T-cell (primary cell): Measurements from ENCODE around the gene CCDC88C. TPM values are rescaled to one million over a fixed set of nuclear protein-coding genes. Genes with fewer than 3 reads are reported as not detected.
A peak's percentile ranks its signal among the peaks of the same experiment; 100 is the strongest.

ENCODE experiments used
- ATAC-seq, 4 experiments: fragments of 200-7000 bp in 3 of 4; fragments of 150-1000 bp in 1 of 4; cut with Tn5 transposase; replicated peaks in 1 of 4; 1 replicate in 3 of 4; 2 replicates in 1 of 4; pipeline ENCODE4 v1.10.0; 2021; ENCODE audit warnings: moderate library complexity in 3 of 4, mild to moderate bottlenecking in 2 of 4, moderate number of reproducible peaks in 1 of 4
- CTCF ChIA-PET, 2 donors: fragments of 300-600 bp; sonication (Branson Sonifier 250); formaldehyde crosslinking; loops; one replicate each; lab custom pipeline; 2022; ENCODE audit warnings: antibody characterized with exemption in 2 of 2; lab: Charles Lee
- POLR2A ChIA-PET, 2 donors: fragments of 300-600 bp; sonication (Branson Sonifier 250); formaldehyde crosslinking; loops; one replicate each; lab custom pipeline; 2022; ENCODE audit warnings: antibody characterized with exemption in 2 of 2; lab: Charles Lee
- DNase-seq, 35 experiments: peaks; one replicate each; pipeline versions ENCODE4 v3.0.0 to v3.0.0-alpha.2; 2013 to 2023
- H3K27ac ChIP-seq: one replicate; pipeline ENCODE4 v1.5.1; 2013; ENCODE audit warnings: low read length
- H3K27me3 ChIP-seq, 2 experiments: replicated peaks in 1 of 2; 1 replicate in 1 of 2; 2 replicates in 1 of 2; pipeline versions ENCODE4 v1.6.1 to v1.7.0; 2013; ENCODE audit warnings: low read length in 1 of 2, mixed read lengths in 1 of 2; ENCODE audit not compliant: control insufficient read depth in 2 of 2, insufficient read depth in 2 of 2; ENCODE audit errors: extremely low read depth in 1 of 2
- H3K36me3 ChIP-seq, 2 donors: 1 replicate in 1 of 2; 2 replicates in 1 of 2; pipeline versions ENCODE4 v1.6.1 to v1.7.0; 2013; ENCODE audit warnings: low read length in 1 of 2; ENCODE audit not compliant: control insufficient read depth in 2 of 2, insufficient read depth in 1 of 2; ENCODE audit errors: extremely low read depth in 1 of 2
- H3K4me1 ChIP-seq, 2 experiments: 1 replicate in 1 of 2; 2 replicates in 1 of 2; pipeline versions ENCODE4 v1.6.1 to v1.7.0; 2013; ENCODE audit warnings: low read length in 2 of 2, mixed read lengths in 1 of 2; ENCODE audit not compliant: insufficient read depth in 2 of 2, control insufficient read depth in 1 of 2; ENCODE audit errors: extremely low read depth in 1 of 2
- H3K4me3 ChIP-seq, 2 donors: 1 replicate in 1 of 2; 2 replicates in 1 of 2; pipeline versions ENCODE4 v1.5.1 to v1.7.0; 2013; ENCODE audit warnings: mild to moderate bottlenecking in 2 of 2, low read length in 1 of 2, moderate library complexity in 1 of 2; ENCODE audit not compliant: control insufficient read depth in 1 of 2; ENCODE audit errors: extremely low read depth in 1 of 2
- H3K9me3 ChIP-seq: 2 replicates; pipeline ENCODE4 v1.7.0; 2013
- H3K27ac Mint-ChIP-seq, 2 donors: one replicate each; pipeline ENCODE4 v1.8.0; 2020 to 2021; ENCODE audit warnings: mild to moderate bottlenecking in 2 of 2, mixed read lengths in 2 of 2
- H3K27me3 Mint-ChIP-seq, 2 donors: one replicate each; pipeline ENCODE4 v1.8.0; 2021 to 2022; ENCODE audit warnings: mixed read lengths in 2 of 2
- H3K36me3 Mint-ChIP-seq: one replicate; pipeline ENCODE4 v1.8.0; 2021; ENCODE audit warnings: mixed read lengths
- H3K4me1 Mint-ChIP-seq, 3 donors: one replicate each; pipeline ENCODE4 v1.8.0; 2020 to 2022; ENCODE audit warnings: mixed read lengths in 3 of 3, mild to moderate bottlenecking in 1 of 3
- H3K4me3 Mint-ChIP-seq, 3 donors: one replicate each; pipeline ENCODE4 v1.8.0; 2020 to 2022; ENCODE audit warnings: mild to moderate bottlenecking in 3 of 3, mixed read lengths in 3 of 3, moderate library complexity in 3 of 3
- H3K9me3 Mint-ChIP-seq, 3 donors: one replicate each; pipeline ENCODE4 v1.8.0; 2020 to 2022; ENCODE audit warnings: mixed read lengths in 3 of 3
- WGBS: methylation state at CpG from one replicate; pipeline ENCODE4 v1.1.5; 2013; ENCODE audit warnings: missing lambda C conversion rate; ENCODE audit not compliant: insufficient coverage; 5-methylcytosine and 5-hydroxymethylcytosine counted together
- total RNA-seq, 35 experiments: library from RNA in 6 of 35; stranded (reverse) in 6 of 35; fragments of 120-200 nt in 1 of 35; gene quantifications; one replicate each; pipeline versions ENCODE4 v1.2.1 to v1.2.4 and lab custom pipeline; 2013 to 2026

CCDC88C gene
- total RNA-seq, 5 donors from 2014 or later (not counting 1 experiment from before 2014, with no cell fraction given), result 260 to 368 (median 275) TPM

DNA sequence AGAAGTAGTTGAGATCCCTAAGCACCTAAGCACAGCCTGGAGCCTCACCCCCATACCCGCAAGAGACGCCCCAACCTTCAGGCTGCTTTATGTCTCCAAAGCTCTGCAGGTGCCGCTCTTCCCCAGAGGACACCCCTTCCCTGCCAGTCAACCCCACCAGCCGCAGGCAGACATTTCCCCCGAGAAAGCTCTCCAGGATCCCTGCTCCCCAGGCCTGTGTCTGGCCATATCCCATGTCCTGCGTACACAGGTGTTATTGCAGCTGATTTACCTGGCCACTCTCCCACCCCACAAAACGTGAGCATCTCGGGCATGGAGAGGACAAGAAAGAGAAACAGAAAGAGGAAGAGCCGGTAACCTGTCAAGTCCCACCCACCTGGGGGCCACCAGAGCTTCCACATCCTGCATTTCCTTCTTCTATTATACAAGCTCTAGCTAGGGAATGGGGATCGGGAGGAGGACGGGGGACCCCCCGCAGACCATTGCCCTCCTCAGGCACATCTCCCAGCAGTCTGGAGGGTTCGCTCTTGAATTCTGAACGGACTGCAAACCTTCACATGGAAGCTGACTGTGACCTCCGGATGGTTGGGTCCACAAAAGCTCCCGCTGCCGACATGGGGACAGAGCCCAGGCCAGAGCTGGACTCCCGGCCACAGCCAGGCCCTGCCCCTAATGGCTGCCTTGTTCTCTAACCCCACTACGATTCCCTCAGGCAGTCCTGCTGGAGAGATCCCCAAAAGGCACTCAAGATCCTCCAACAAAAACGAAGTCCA, 17.6 kb downstream of the CCDC88C start:
- ChIA-PET CTCF (interaction anchor here (0.7 to 4.4 kb wide), 14 partner anchors 9 to 390 kb away, joined by 3 to 15 read pairs (median 4); partner anchors contain the start of gene CCDC88C (in 1 of the 2)), POLR2A (interaction anchor here (0.5 to 1.5 kb wide), 5 partner anchors 9 to 1433 kb away, joined by 3 to 9 read pairs (median 5); no protein-coding TSS in a partner anchor)
- H3K9me3 Mint-ChIP-seq, result no peaks in the 10 kb centered on the region
- H3K4me3 Mint-ChIP-seq, result peak overlapping the region; percentile 98 to 99 (median 98)
- ATAC-seq (peak; percentile 49 to 61 (median 54)), DNase-seq (peak in 9 of 35 experiments; percentile 25 to 72 (median 35))
- peak overlapping the region; percentile 69 to 77 for H3K4me3 ChIP-seq
- no peaks in the 10 kb centered on the region for H3K27me3 Mint-ChIP-seq
- H3K27ac Mint-ChIP-seq, result peak overlapping the region; percentile 91 to 98
- H3K36me3 Mint-ChIP-seq, result peaks cover 7% of the 10 kb centered on the region
- H3K36me3 ChIP-seq, result peaks cover 0 to 17% of the 10 kb centered on the region in 2 donors
- no peaks in the 10 kb centered on the region for H3K9me3 ChIP-seq
- H3K4me1 Mint-ChIP-seq, result peaks cover 95 to 96% (median 96%) of the 10 kb centered on the region in 3 donors
- 11% methylated on average over 13 of the region's 20 CpGs for WGBS
- no peaks in the 10 kb centered on the region for H3K27me3 ChIP-seq
- peaks cover 80 to 95% of the 10 kb centered on the region in 2 experiments for H3K4me1 ChIP-seq
- peak overlapping the region; percentile 85 for H3K27ac ChIP-seq

DNA sequence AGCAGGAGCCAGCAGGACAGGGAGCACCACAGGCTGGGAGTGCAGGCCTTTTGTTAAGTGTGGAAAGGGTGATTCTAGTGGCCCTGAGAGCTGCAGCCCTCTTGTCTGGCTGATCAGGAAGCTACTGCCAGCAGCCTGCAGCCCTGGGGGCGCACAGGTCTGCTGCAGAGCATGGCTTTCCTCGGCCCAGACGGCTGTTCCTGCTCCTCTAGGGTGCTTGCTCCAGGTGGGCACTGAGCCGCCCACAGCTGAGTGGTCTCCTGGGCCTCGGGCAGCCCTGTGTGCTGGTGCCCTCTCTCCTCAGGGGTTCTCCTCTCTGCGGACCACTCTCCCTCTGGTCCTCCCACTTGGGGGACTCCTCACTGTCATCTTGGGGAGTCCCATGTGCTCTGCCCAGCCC, 18.9 kb downstream of the CCDC88C start:
- DNase-seq (no peak), ATAC-seq (no peak)
- CTCF ChIA-PET, result interaction anchor here in 1 of 2 donors (0.6 to 4.4 kb wide), 12 partner anchors 10 to 221 kb away, joined by 3 to 15 read pairs (median 5); no protein-coding TSS in a partner anchor
- Mint-ChIP-seq H3K36me3 (peaks cover 5% of the 10 kb centered on the region), H3K4me3 (peak overlapping the region; percentile 98 to 99 (median 98)), H3K9me3 (no peaks in the 10 kb centered on the region), H3K27me3 (no peaks in the 10 kb centered on the region), H3K4me1 (peaks cover 95 to 97% (median 96%) of the 10 kb centered on the region in 3 donors), H3K27ac (peak overlapping the region; percentile 91 to 98)
- Histone ChIP-seq H3K27ac (peak overlapping the region; percentile 85), H3K36me3 (peaks cover 0 to 17% of the 10 kb centered on the region in 2 donors), H3K27me3 (no peaks in the 10 kb centered on the region), H3K9me3 (no peaks in the 10 kb centered on the region), H3K4me1 (peaks cover 82 to 95% of the 10 kb centered on the region in 2 experiments), H3K4me3 (peak overlapping the region; percentile 50 to 69)
- WGBS, result 43% methylated on average over 5 of the region's 6 CpGs
- POLR2A ChIA-PET, result interaction anchor here (0.5 to 1.5 kb wide), 5 partner anchors 10 to 575 kb away, joined by 3 to 4 read pairs (median 3); no protein-coding TSS in a partner anchor

DNA sequence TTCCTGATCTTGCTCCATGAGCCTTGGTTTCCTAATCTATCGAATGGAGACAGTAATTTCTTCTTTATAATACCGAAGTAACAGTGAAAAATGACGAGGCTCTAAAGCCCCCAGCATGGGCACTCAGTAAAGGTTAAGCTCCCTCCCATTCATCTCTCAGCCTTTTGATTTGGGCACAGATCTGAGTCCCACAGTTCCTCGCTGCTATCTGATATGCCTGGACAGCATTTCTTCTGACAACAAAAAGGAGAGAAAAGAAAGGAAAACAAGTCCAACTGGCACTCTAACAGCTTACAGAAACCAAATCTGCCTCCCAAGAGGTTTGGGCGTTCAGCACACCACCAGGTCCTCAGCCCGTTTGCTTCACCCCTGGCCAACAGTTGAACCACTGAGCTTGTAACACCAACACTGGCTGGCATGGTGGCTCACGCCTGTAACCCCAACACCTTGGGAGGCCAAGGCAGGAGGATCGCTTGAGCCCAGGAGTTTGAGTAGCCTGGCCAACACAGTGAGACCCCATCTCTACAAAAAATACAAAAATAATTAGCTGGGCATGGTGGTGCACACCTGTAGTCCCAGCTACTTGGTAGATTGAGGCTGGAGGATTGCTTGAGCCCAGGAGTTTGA, 19.5 kb downstream of the CCDC88C start:
- ChIA-PET CTCF (interaction anchor here in 1 of 2 donors (0.7 to 4.4 kb wide), 10 partner anchors 9 to 221 kb away, joined by 3 to 15 read pairs (median 4); no protein-coding TSS in a partner anchor), POLR2A (interaction anchor here (0.5 to 1.5 kb wide), 8 partner anchors 11 to 1442 kb away, joined by 3 to 5 read pairs (median 4); no protein-coding TSS in a partner anchor)
- Histone ChIP-seq H3K27ac (peak overlapping the region; percentile 85), H3K4me3 (peak overlapping the region; percentile 30 to 50), H3K4me1 (peaks cover 80 to 95% of the 10 kb centered on the region in 2 experiments), H3K27me3 (no peaks in the 10 kb centered on the region), H3K36me3 (peaks cover 0 to 17% of the 10 kb centered on the region in 2 donors), H3K9me3 (no peaks in the 10 kb centered on the region)
- Mint-ChIP-seq H3K36me3 (peaks cover 5% of the 10 kb centered on the region), H3K4me1 (peaks cover 96 to 99% (median 96%) of the 10 kb centered on the region in 3 donors), H3K27ac (peak overlapping the region; percentile 91 to 92), H3K9me3 (no peaks in the 10 kb centered on the region), H3K4me3 (peak overlapping the region; percentile 71 to 98 (median 98)), H3K27me3 (no peaks in the 10 kb centered on the region)
- no peak for DNase-seq
- WGBS, result 42% methylated on average over 4 of the region's 8 CpGs
- ATAC-seq, result no peak

DNA sequence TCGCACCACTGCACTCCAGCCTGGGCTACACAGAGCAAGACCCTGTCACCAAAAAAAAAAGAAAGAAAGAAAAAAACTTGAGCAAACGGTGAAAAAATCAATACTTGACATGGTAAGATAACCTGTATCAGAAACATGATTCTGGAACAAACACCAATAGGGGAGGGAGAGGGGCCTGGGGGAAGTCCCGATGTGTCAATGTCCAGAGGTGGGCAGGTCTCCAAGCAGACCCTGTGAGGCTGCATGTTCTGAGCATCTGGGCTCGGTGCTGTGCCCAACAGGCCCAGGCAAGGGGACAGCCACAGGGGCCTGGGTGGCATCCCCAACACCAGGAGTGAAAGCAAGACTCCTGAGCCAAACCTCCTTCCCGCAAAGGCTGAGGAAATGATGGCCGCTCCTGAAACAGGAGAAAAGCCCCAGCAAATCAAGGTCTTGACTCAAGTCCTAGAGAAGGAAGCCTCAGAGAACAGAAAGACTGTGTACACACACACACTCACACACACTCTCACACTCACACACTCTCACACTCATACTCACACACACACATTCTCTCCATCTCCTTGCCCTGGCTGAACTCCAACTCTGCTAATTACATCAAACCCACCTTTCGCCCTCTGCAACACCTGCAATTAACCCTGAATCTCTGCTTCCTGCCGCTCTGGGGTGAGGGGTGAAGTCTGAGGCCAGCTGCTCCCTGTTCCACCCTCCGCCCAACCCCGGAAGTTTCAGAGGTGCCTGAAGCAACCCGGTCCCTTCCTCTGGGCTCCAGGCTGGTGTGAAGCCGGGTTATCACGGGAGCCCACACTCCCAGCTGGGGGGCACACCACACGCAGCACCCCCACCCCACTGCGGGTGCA, 20.4 kb downstream of the CCDC88C start:
- ChIA-PET CTCF (interaction anchor here in 1 of 2 donors (0.7 to 4.4 kb wide), 9 partner anchors 9 to 220 kb away, joined by 3 to 15 read pairs (median 4); no protein-coding TSS in a partner anchor), POLR2A (interaction anchor here (0.5 to 1.5 kb wide), 7 partner anchors 10 to 118 kb away, joined by 3 to 5 read pairs (median 4); no protein-coding TSS in a partner anchor)
- Mint-ChIP-seq H3K27me3 (no peaks in the 10 kb centered on the region), H3K36me3 (peaks cover 5% of the 10 kb centered on the region), H3K4me1 (peaks cover 96 to 99% (median 96%) of the 10 kb centered on the region in 3 donors), H3K27ac (peak overlapping the region; percentile 91 to 92), H3K4me3 (peak overlapping the region; percentile 71 to 98 (median 98)), H3K9me3 (no peaks in the 10 kb centered on the region)
- Histone ChIP-seq H3K36me3 (peaks cover 0 to 17% of the 10 kb centered on the region in 2 donors), H3K4me1 (peaks cover 79 to 95% of the 10 kb centered on the region in 2 experiments), H3K27me3 (no peaks in the 10 kb centered on the region), H3K9me3 (no peaks in the 10 kb centered on the region), H3K27ac (peak overlapping the region; percentile 85), H3K4me3 (peak overlapping the region; percentile 30 to 49)
- 11% methylated on average over 11 of the region's 15 CpGs for WGBS
- DNase-seq, result peak in 34 of 35 experiments; percentile 44 to 75 (median 62)
- peak; percentile 69 to 81 (median 77) for ATAC-seq

DNA sequence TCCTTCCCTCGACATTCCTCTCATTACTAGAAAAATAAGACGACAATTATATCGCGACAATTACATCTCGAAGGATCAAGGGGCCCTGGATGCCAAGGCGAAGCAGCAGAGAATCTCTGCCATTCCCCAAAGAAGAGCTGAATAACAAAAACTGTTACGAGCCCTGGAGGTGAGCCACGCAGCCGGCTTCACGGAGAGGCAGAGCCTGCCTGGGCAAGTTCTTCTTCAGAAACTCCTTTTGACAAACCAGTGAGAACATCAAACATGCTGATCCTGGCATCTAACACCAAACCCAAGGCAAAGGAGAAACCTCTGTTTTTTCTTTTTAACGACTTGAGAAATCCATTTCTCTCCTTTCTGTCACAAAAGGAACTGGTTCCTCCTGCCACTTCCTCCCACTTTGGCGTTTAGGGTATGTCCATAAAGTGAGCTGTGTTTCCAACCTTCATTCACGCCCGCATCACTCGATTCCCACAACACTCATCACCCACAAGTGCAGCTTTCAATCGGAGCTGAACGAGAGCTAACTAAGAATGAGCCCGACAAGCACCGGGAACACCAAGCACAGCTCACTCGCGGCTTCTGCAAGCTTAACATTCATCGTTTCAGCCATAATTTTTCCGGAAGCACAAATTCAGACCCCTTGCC, 21.5 kb downstream of the CCDC88C start:
- peaks cover 0 to 15% of the 10 kb centered on the region in 2 donors for H3K36me3 ChIP-seq
- peak overlapping the region; percentile 59 to 98 (median 98) for H3K4me3 Mint-ChIP-seq

More for the DNA sequence above, 21.5 kb downstream of the CCDC88C start:
- Mint-ChIP-seq H3K27ac (peak overlapping the region; percentile 91 to 92), H3K9me3 (no peaks in the 10 kb centered on the region), H3K4me1 (peaks cover 96 to 100% (median 98%) of the 10 kb centered on the region in 3 donors), H3K36me3 (peaks cover 5% of the 10 kb centered on the region), H3K27me3 (no peaks in the 10 kb centered on the region)
- peak overlapping the region in 1 of 2 donors; percentile 32 for H3K4me3 ChIP-seq
- ChIA-PET POLR2A (interaction anchor here (0.5 to 1.1 kb wide), 6 partner anchors 16 to 389 kb away, joined by 3 read pairs; no protein-coding TSS in a partner anchor), CTCF (interaction anchor here in 1 of 2 donors (0.7 to 4.4 kb wide), 3 partner anchors 16 to 41 kb away, joined by 3 to 15 read pairs (median 8); no protein-coding TSS in a partner anchor)
- H3K4me1 ChIP-seq, result peaks cover 75 to 95% of the 10 kb centered on the region in 2 experiments
- no peaks in the 10 kb centered on the region for H3K9me3 ChIP-seq
- H3K27me3 ChIP-seq, result no peaks in the 10 kb centered on the region
- H3K27ac ChIP-seq, result peak overlapping the region; percentile 85
- no peak for ATAC-seq
- DNase-seq, result no peak
- WGBS, result 65% methylated on average over 22 of the region's 23 CpGs
